PC-9 (cell line): ENCODE results near the gene SDE2. TPM values are rescaled to one million over a fixed set of nuclear protein-coding genes. Genes with fewer than 3 reads are reported as not detected.
A peak's percentile ranks its signal among the peaks of the same experiment; 100 is the strongest.

Experiments used
- BruUV-seq: library from RNA; stranded (reverse); fragments of 400-500 nt; replicated peaks from 2 replicates; lab custom pipeline; 2021; lab: Mats Ljungman, UMichigan
- CTCF ChIA-PET: fragments of 300-600 bp; sonication (Branson Sonifier 250); formaldehyde crosslinking; loops from one replicate; lab custom pipeline; 2022; ENCODE audit warnings: antibody characterized with exemption; lab: Charles Lee
- POLR2A ChIA-PET: fragments of 300-600 bp; sonication (Branson Sonifier 250); formaldehyde crosslinking; loops from one replicate; lab custom pipeline; 2022; ENCODE audit warnings: antibody characterized with exemption; ENCODE audit not compliant: unreplicated experiment; lab: Charles Lee
- DNase-seq, 2 experiments: peaks; one replicate each; pipeline versions ENCODE4 v3.0.0 to v3.0.0-alpha.2; 2015 to 2022; ENCODE audit warnings: mixed read lengths in 1 of 2
- H2AFZ ChIP-seq: fragments of 200-600 bp; sonication (generic); 2 replicates; pipeline ENCODE4 v1.8.1; 2017; ENCODE audit warnings: antibody characterized with exemption
- H3F3A ChIP-seq: fragments of 200-600 bp; sonication (generic); 2 replicates; pipeline ENCODE4 v1.8.1; 2017; ENCODE audit warnings: antibody characterized with exemption, mild to moderate bottlenecking, low read depth; ENCODE audit not compliant: insufficient read depth
- H3K27ac ChIP-seq: fragments of 200-600 bp; sonication (generic); 2 replicates; pipeline ENCODE4 v1.6.1; 2016; ENCODE audit warnings: mixed run types
- H3K27me3 ChIP-seq: fragments of 200-600 bp; sonication (generic); 2 replicates; pipeline ENCODE4 v1.6.1; 2016; ENCODE audit warnings: low read depth, mixed run types; ENCODE audit not compliant: insufficient read depth
- H3K36me3 ChIP-seq: fragments of 200-600 bp; sonication (generic); 2 replicates; pipeline ENCODE4 v1.6.1; 2016; ENCODE audit warnings: low read depth, mixed run types
- H3K4me1 ChIP-seq: fragments of 200-600 bp; sonication (generic); replicated peaks from 2 replicates; pipeline ENCODE4 v1.6.1; 2016; ENCODE audit warnings: mixed run types; ENCODE audit not compliant: insufficient read depth
- H3K4me2 ChIP-seq: fragments of 200-600 bp; sonication (generic); 2 replicates; pipeline ENCODE4 v1.6.1; 2017; ENCODE audit warnings: mixed run types
- H3K4me3 ChIP-seq: fragments of 200-600 bp; sonication (generic); 2 replicates; pipeline ENCODE4 v1.6.1; 2016; ENCODE audit warnings: mixed run types
- H3K79me2 ChIP-seq: fragments of 200-600 bp; sonication (generic); 2 replicates; pipeline ENCODE4 v1.6.1; 2017; ENCODE audit warnings: low read depth, mixed run types
- H3K9me2 ChIP-seq: fragments of 200-600 bp; sonication (generic); 2 replicates; pipeline ENCODE4 v1.8.1; 2017; ENCODE audit warnings: mild to moderate bottlenecking; ENCODE audit not compliant: insufficient read depth
- H3K9me3 ChIP-seq: fragments of 200-600 bp; sonication (generic); 2 replicates; pipeline ENCODE4 v1.8.1; 2016; ENCODE audit warnings: low read depth; ENCODE audit not compliant: insufficient read depth
- H4K20me1 ChIP-seq: fragments of 200-600 bp; sonication (generic); 2 replicates; pipeline ENCODE4 v1.8.1; 2017; ENCODE audit not compliant: insufficient read depth
- EZH2 ChIP-seq: fragments of 200-600 bp; sonication (generic); IDR thresholded peaks from 2 replicates; pipeline ENCODE4 v1.8.0; 2017; ENCODE audit warnings: antibody characterized with exemption, low read depth
- intact Hi-C: fragments of 100-400 bp; cut with micrococcal nuclease; formaldehyde crosslinking; loops from one replicate; pipeline ENCODE4 v1.10.0; 2022; ENCODE audit not compliant: unreplicated experiment
- total RNA-seq: library from RNA; stranded (reverse); gene quantifications from 2 replicates; pipeline ENCODE4 v1.2.3, GENCODE V29; 2021
- TF ChIP-seq, protein P1 (sequence below): fragments of 200-600 bp; sonication (generic); conservative IDR thresholded peaks from 2 replicates; pipeline ENCODE4 v1.6.1; 2017; ENCODE audit warnings: mixed run types, antibody characterized with exemption, mild to moderate bottlenecking, moderate library complexity

SDE2 gene
- total RNA-seq, 1 experiment from 2014 or later = 17.3 TPM

DNA sequence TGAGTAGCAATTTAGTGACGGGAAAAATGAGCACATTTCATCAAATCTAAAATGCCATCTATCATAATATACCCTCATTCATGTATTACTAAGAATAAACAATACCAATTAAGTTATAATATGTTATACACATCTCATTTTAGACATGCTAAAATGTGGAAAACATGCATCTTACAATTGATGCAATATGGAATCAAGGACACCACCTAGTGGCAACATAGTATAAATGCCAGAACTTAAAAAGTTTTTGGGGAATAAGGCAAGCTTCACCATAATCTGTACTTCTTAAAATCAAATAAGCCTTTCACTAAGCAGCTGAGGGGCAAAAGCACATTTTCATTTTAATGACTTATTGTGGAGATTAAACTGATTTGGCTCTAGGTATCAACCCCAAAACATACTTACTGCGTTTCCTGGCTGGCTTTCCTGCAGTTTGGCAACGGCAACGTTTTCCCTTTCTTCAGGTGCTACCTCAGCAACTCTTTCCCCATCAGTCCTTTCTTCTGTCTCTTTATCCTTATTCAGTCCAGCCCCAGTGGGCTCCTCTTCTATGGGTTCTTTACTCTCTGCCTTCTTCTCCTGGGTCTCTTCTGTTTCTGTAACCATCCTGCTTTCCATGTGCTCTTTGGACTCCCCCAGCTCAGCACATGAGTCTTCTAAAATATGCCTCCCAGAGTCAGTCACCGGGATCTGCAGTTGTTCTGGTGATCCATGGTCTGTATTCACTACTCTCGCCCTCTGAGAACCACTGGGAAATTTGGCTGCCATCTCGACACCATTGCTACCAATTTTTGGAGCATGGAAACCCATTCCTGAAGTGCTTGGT lies 11.4 kb downstream of the SDE2 start:
- H3K4me2 ChIP-seq = no peak overlapping the region
- no peaks in the 10 kb centered on the region for H3K27me3 ChIP-seq
- CTCF ChIA-PET = interaction anchor here (0.5 to 1.3 kb wide), 9 partner anchors 10 to 543 kb away, joined by 3 to 9 read pairs (median 3); partner anchors contain the start of gene SRP9
- H3K36me3 ChIP-seq = peaks cover 53% of the 10 kb centered on the region
- H3K9me2 ChIP-seq = no peaks in the 10 kb centered on the region
- H2AFZ ChIP-seq = no peak overlapping the region
- H3F3A ChIP-seq = peaks cover 16% of the 10 kb centered on the region
- H3K4me3 ChIP-seq = no peak overlapping the region
- peak in 1 of 2 experiments; percentile 41 for DNase-seq
- no TSS peak for BruUV-seq
- POLR2A ChIA-PET = interaction anchor here (0.6 kb wide), 2 partner anchors 75 to 111 kb away, joined by 4 to 5 read pairs; no protein-coding TSS in a partner anchor
- H4K20me1 ChIP-seq = peaks cover 15% of the 10 kb centered on the region
- H3K9me3 ChIP-seq = 0 out of 2 replicates have a peak, but pooled peaks cover under 1% of the 10 kb centered on the region
- intact Hi-C loops = loop anchor here (10.0 kb wide), 1 partner anchor 573 kb away; no protein-coding TSS in a partner anchor
- H3K4me1 ChIP-seq = no peaks in the 10 kb centered on the region
- no peak overlapping the region for H3K27ac ChIP-seq
- TF ChIP-seq EZH2 = no peak
- TF ChIP-seq, protein P1, sequence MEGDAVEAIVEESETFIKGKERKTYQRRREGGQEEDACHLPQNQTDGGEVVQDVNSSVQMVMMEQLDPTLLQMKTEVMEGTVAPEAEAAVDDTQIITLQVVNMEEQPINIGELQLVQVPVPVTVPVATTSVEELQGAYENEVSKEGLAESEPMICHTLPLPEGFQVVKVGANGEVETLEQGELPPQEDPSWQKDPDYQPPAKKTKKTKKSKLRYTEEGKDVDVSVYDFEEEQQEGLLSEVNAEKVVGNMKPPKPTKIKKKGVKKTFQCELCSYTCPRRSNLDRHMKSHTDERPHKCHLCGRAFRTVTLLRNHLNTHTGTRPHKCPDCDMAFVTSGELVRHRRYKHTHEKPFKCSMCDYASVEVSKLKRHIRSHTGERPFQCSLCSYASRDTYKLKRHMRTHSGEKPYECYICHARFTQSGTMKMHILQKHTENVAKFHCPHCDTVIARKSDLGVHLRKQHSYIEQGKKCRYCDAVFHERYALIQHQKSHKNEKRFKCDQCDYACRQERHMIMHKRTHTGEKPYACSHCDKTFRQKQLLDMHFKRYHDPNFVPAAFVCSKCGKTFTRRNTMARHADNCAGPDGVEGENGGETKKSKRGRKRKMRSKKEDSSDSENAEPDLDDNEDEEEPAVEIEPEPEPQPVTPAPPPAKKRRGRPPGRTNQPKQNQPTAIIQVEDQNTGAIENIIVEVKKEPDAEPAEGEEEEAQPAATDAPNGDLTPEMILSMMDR = peak; percentile 84
- peaks cover 10% of the 10 kb centered on the region; the same call in 1 of the 2 replicates for H3K79me2 ChIP-seq

DNA sequence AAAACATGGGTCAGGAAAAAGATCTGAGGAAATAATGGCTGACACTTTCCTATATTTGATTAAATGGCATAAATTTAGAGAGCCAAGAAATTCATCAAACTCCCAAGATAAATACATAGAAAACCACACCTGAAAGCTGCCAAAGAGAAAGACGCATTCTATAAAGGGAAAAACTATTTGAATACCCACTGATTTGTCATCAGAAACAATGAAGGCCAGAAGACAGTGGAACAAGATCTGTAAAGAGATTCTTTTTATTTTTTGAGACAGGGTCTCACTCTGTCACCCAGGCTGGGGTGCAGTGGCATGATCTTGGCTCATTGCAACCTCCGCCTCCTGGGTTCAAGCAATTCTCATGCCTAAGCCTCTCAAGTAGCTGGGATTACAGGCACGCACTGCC lies 17.4 kb downstream of the SDE2 start:
- H3K27ac ChIP-seq = no peak overlapping the region
- H3K4me3 ChIP-seq = no peak overlapping the region
- intact Hi-C loops = loop anchor here (10.0 kb wide), 1 partner anchor 567 kb away; no protein-coding TSS in a partner anchor
- H3K79me2 ChIP-seq = peaks cover 10% of the 10 kb centered on the region; the same call in 1 of the 2 replicates
- ChIA-PET CTCF (interaction anchor here (0.7 kb wide), 2 partner anchors 263 to 317 kb away, joined by 3 to 8 read pairs; no protein-coding TSS in a partner anchor), POLR2A (no interaction called here)
- no peaks in the 10 kb centered on the region for H3K4me1 ChIP-seq
- no peaks in the 10 kb centered on the region for H3K9me2 ChIP-seq
- H2AFZ ChIP-seq = no peak overlapping the region
- H3K36me3 ChIP-seq = peaks cover 43% of the 10 kb centered on the region
- TF ChIP-seq EZH2 = no peak
- TF ChIP-seq, protein P1 = no peak
- peaks cover 9% of the 10 kb centered on the region for H4K20me1 ChIP-seq
- H3K4me2 ChIP-seq = no peak overlapping the region
- H3K9me3 ChIP-seq = peaks cover 16% of the 10 kb centered on the region
- no peaks in the 10 kb centered on the region for H3K27me3 ChIP-seq
- DNase-seq = no peak
- H3F3A ChIP-seq = peaks cover 5% of the 10 kb centered on the region; the same call in 1 of the 2 replicates
- no TSS peak for BruUV-seq

DNA sequence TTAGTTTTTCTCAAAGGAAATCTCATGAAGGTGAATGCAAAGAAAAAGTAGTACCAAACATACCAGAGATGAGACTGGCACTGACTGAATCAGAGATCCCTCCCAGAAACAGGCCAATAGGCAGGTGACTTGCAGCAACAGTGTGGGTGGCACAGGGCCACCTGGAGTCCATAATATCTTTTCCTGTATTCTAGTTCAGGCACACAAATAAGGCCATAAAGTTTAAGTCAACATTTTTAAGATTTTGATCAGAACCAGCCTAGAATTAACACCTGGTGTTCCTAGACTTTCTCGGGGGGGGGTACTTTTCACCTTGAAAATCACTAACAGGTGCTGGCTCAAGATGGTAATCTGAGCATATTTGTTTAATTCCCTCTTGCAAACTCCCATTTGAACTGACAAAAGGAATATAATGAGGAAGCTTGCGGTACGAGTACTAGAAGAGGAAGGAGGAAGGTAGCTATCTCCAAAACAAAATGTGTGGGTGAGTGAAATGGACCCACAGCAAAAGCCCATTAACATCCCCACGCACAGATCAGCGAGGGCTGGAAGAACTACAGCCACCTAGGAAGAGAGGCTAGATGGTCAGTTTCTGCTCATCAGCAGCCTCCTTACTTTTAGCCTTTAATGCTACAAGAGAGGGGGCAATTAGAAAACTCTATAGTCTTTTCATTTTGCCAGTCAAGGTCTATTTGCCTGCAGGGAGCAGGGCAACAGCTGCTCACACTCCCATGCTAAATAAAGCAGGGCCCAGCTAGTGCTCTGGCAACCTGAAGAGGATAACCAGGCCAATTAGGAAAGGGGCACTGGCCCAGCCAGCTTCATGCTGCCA lies 18.9 kb downstream of the SDE2 start:
- H3K27ac ChIP-seq = no peak overlapping the region
- H3K9me2 ChIP-seq = no peaks in the 10 kb centered on the region
- H3K36me3 ChIP-seq = peaks cover 33% of the 10 kb centered on the region
- CTCF ChIA-PET = no interaction called here
- intact Hi-C loops = loop anchor here (10.0 kb wide), 1 partner anchor 565 kb away; no protein-coding TSS in a partner anchor
- H3K4me1 ChIP-seq = no peaks in the 10 kb centered on the region
- POLR2A ChIA-PET = interaction anchor here (0.7 kb wide), 1 partner anchor 43 kb away, joined by 3 read pairs; no protein-coding TSS in a partner anchor
- no peaks in the 10 kb centered on the region for H3K79me2 ChIP-seq
- peaks cover 12% of the 10 kb centered on the region for H3F3A ChIP-seq
- H3K4me3 ChIP-seq = no peak overlapping the region
- DNase-seq = no peak
- no peaks in the 10 kb centered on the region for H3K27me3 ChIP-seq
- no peak overlapping the region for H2AFZ ChIP-seq
- H3K9me3 ChIP-seq = peaks cover 16% of the 10 kb centered on the region
- no peaks in the 10 kb centered on the region for H4K20me1 ChIP-seq
- BruUV-seq = no TSS peak
- no peak overlapping the region for H3K4me2 ChIP-seq
- no peak for TF ChIP-seq EZH2
- TF ChIP-seq, protein P1 = no peak
